Dermis microvascular lymphatic vessel endothelial cell (primary cell): ENCODE data around the gene ZNF236. TPM values are rescaled to one million over a fixed set of nuclear protein-coding genes. Genes with fewer than 3 reads are reported as not detected.
A peak's percentile ranks its signal among the peaks of the same experiment; 100 is the strongest.

ENCODE experiments used
- DNase-seq, 2 donors: peaks; one replicate each; pipeline versions ENCODE4 v3.0.0 to v3.0.0-alpha.2; 2010; ENCODE audit warnings: low read depth in 2 of 2
- total RNA-seq: library from RNA; depleted of rRNA; stranded (reverse); fragments of >200 nt; gene quantifications from 2 replicates; pipeline ENCODE4 v1.2.1, GENCODE V29; 2014

ZNF236 gene
- total RNA-seq, 1 donor from 2014 or later = 3.9 TPM

- DNase-seq = no peak
Observed at GRCh38 chr18:76821356-76821874, 942 bp upstream of the ZNF236 start.

GRCh38 chr18:76821875-76822505 lies 367 bp upstream of the ZNF236 start:
- DNase-seq = peak in 1 of 2 donors; percentile 54

GRCh38 chr18:76823161-76823538 lies 793 bp downstream of the ZNF236 start:
- DNase-seq = peak in 1 of 2 donors; percentile 6

GRCh38 chr18:76823587-76824011 lies 1.2 kb downstream of the ZNF236 start:
- DNase-seq = peak in 1 of 2 donors; percentile 41

GRCh38 chr18:76824145-76824676 lies 1.9 kb downstream of the ZNF236 start:
- DNase-seq = no peak

- no peak for DNase-seq
Observed at GRCh38 chr18:76824754-76825153, 2.4 kb downstream of the ZNF236 start.

- peak in 1 of 2 donors; percentile 61 for DNase-seq
Observed at GRCh38 chr18:76827205-76828200, 5.1 kb downstream of the ZNF236 start.

- no peak for DNase-seq
Observed at GRCh38 chr18:76834379-76834778, 12.0 kb downstream of the ZNF236 start.

- no peak for DNase-seq
Observed at GRCh38 chr18:76835380-76835779, 13.0 kb downstream of the ZNF236 start.

GRCh38 chr18:76837071-76837470 lies 14.7 kb downstream of the ZNF236 start:
- DNase-seq = no peak

GRCh38 chr18:76838182-76838581 lies 15.8 kb downstream of the ZNF236 start:
- DNase-seq = no peak

GRCh38 chr18:76839086-76839794 lies 16.9 kb downstream of the ZNF236 start:
- DNase-seq = no peak

- no peak for DNase-seq
Observed at GRCh38 chr18:76842837-76843530, 20.6 kb downstream of the ZNF236 start.

GRCh38 chr18:76844144-76844543 lies 21.8 kb downstream of the ZNF236 start:
- no peak for DNase-seq

- DNase-seq = no peak
Observed at GRCh38 chr18:76844742-76845477, 22.6 kb downstream of the ZNF236 start.

GRCh38 chr18:76846217-76846616 lies 23.9 kb downstream of the ZNF236 start:
- no peak for DNase-seq

GRCh38 chr18:76847916-76848315 lies 25.6 kb downstream of the ZNF236 start:
- no peak for DNase-seq

- no peak for DNase-seq
Observed at GRCh38 chr18:76850112-76850511, 27.8 kb downstream of the ZNF236 start.

- DNase-seq = no peak
Observed at GRCh38 chr18:76855594-76855993, 33.2 kb downstream of the ZNF236 start.

- DNase-seq = no peak
Observed at GRCh38 chr18:76857476-76857875, 35.1 kb downstream of the ZNF236 start.
